ENCODE measurements around the gene LAMA5. TPM values are rescaled to one million over a fixed set of nuclear protein-coding genes. Genes with fewer than 3 reads are reported as not detected.

Gene LAMA5
- total RNA-seq, 4 donors from 2014 or later, result 95.2 to 230 (median 139) TPM

GRCh38 chr20:62406635-62407176 is 39.6 kb upstream of the LAMA5 start:
- TF ChIP-seq EP300 (IDR thresholded peaks at IDR 0.05) (no peak), POLR2A (IDR thresholded peaks at IDR 0.05) (no peak), CTCF (IDR thresholded peaks at IDR 0.05) (no peak)
- peaks cover 0 to 41% (median 24%) of the 10 kb centered on the region in 4 donors for H3K4me1 ChIP-seq

GRCh38 chr20:62405981-62406513 is 38.9 kb upstream of the LAMA5 start:
- no peak for TF ChIP-seq CTCF (IDR thresholded peaks at IDR 0.05)
- no peak for TF ChIP-seq EP300 (IDR thresholded peaks at IDR 0.05)
- Histone ChIP-seq H3K4me1 (peaks cover 0 to 41% (median 24%) of the 10 kb centered on the region in 4 donors), H3K36me3 (peaks cover 0 to 20% (median 0%) of the 10 kb centered on the region in 3 donors), H3K9me3 (no peaks in the 10 kb centered on the region), H3K27ac (peak overlapping the region in 2 of 4 donors; percentile 71 to 80), H3K27me3 (peaks cover 0 to 8% of the 10 kb centered on the region in 2 donors), H3K4me3 (peak overlapping the region in 3 of 4 donors; percentile 46 to 71 (median 50))
- WGBS, 2 donors, result 47 to 49% methylated on average over 10 of the region's 10 CpGs
- no peak for DNase-seq (ENCODE audit: low spot score in 2 of 2)

More at GRCh38 chr20:62406635-62407176, 39.6 kb upstream of the LAMA5 start:
- Histone ChIP-seq H3K27ac (peak overlapping the region in 2 of 4 donors; percentile 71 to 80), H3K9me3 (no peaks in the 10 kb centered on the region), H3K36me3 (peaks cover 0 to 13% (median 0%) of the 10 kb centered on the region in 3 donors), H3K27me3 (peaks cover 0 to 8% of the 10 kb centered on the region in 2 donors), H3K4me3 (peak overlapping the region; percentile 35 to 71 (median 48))
- 0% methylated on average over 5 of the region's 42 CpGs; no CpG with 5 or more reads in 1 of the 2 donors for WGBS, 2 donors
- DNase-seq (ENCODE audit: low spot score in 2 of 2), result no peak

GRCh38 chr20:62405108-62405980 is 38.2 kb upstream of the LAMA5 start:
- Histone ChIP-seq H3K27me3 (peaks cover 0 to 8% of the 10 kb centered on the region in 2 donors), H3K4me1 (peaks cover 0 to 40% (median 23%) of the 10 kb centered on the region in 4 donors), H3K36me3 (peaks cover 0 to 27% (median 0%) of the 10 kb centered on the region in 3 donors), H3K4me3 (no peak overlapping the region), H3K27ac (peak overlapping the region in 1 of 4 donors; percentile 80), H3K9me3 (no peaks in the 10 kb centered on the region)
- 63 to 79% methylated on average over 10 to 20 of the region's 23 CpGs for WGBS, 2 donors
- peak; percentile 30 to 33 for DNase-seq (ENCODE audit: low spot score in 2 of 2)
- TF ChIP-seq POLR2A (IDR thresholded peaks at IDR 0.05) (no peak), EP300 (IDR thresholded peaks at IDR 0.05) (no peak), CTCF (IDR thresholded peaks at IDR 0.05) (peak in 4 of 5 experiments; percentile 47 to 70 (median 54))

GRCh38 chr20:62404761-62405107 is 37.6 kb upstream of the LAMA5 start:
- WGBS, 2 donors, result 86 to 97% methylated on average over 7 to 10 of the region's 12 CpGs
- TF ChIP-seq CTCF (IDR thresholded peaks at IDR 0.05) (no peak), POLR2A (IDR thresholded peaks at IDR 0.05) (no peak), EP300 (IDR thresholded peaks at IDR 0.05) (no peak)
- Histone ChIP-seq H3K27ac (peak overlapping the region in 1 of 4 donors; percentile 15), H3K36me3 (peaks cover 0 to 32% (median 0%) of the 10 kb centered on the region in 3 donors), H3K27me3 (peaks cover 0 to 8% of the 10 kb centered on the region in 2 donors), H3K9me3 (no peaks in the 10 kb centered on the region), H3K4me1 (peaks cover 0 to 34% (median 20%) of the 10 kb centered on the region in 4 donors), H3K4me3 (no peak overlapping the region)
- no peak for DNase-seq (ENCODE audit: low spot score in 2 of 2)
